Endothelial cell of umbilical vein (primary cell): ENCODE data around the gene TPM4. TPM values are rescaled to one million over a fixed set of nuclear protein-coding genes. Genes with fewer than 3 reads are reported as not detected.

Experiments
- BruUV-seq: library from RNA; stranded (reverse); fragments of 400-500 nt; replicated peaks from 2 replicates; lab custom pipeline; 2021; lab: Mats Ljungman, UMichigan
- CTCF ChIA-PET: fragments of 300-600, 350-600 bp; sonication (Branson Sonifier 250); formaldehyde crosslinking; loops from one replicate; lab custom pipeline; 2021; ENCODE audit warnings: antibody characterized with exemption, inconsistent platforms; lab: Charles Lee
- POLR2A ChIA-PET: fragments of 300-600, 350-600 bp; sonication (Branson Sonifier 250); formaldehyde crosslinking; loops from one replicate; lab custom pipeline; 2021; ENCODE audit warnings: antibody characterized with exemption, inconsistent platforms; lab: Charles Lee
- DNase-seq: peaks from one replicate; pipeline ENCODE4 v3.0.0-alpha.2; 2011; ENCODE audit warnings: low read depth, low spot score
- FAIRE-seq: peaks from 2 replicates; lab custom pipeline; 2011; peaks lifted over from hg19 to GRCh38; lab: Jason Lieb, UNC
- H2AFZ ChIP-seq: 2 replicates; pipeline ENCODE4 v1.6.0; 2012; ENCODE audit warnings: low read depth, low read length, control low read depth, inconsistent platforms
- H3K27ac ChIP-seq: 2 replicates; pipeline ENCODE4 v1.5.1; 2011; ENCODE audit warnings: low read depth, mild to moderate bottlenecking, control low read depth, low read length, moderate library complexity; ENCODE audit not compliant: insufficient read depth
- H3K27me3 ChIP-seq, 2 experiments: 2 replicates each; pipeline versions ENCODE4 v1.6.0 to v1.6.1; 2011; ENCODE audit warnings: low read length in 2 of 2, mixed read lengths in 1 of 2; ENCODE audit not compliant: control insufficient read depth in 2 of 2, insufficient read depth in 2 of 2
- H3K36me3 ChIP-seq, 2 experiments: 2 replicates in 1 of 2; 3 replicates in 1 of 2; pipeline ENCODE4 v1.5.1; 2011; ENCODE audit warnings: low read length in 2 of 2, mild to moderate bottlenecking in 1 of 2, moderate library complexity in 1 of 2; ENCODE audit not compliant: control insufficient read depth in 2 of 2, insufficient read depth in 2 of 2; ENCODE audit errors: extremely low read depth in 1 of 2
- H3K4me1 ChIP-seq: 3 replicates; pipeline ENCODE4 v1.5.1; 2011; ENCODE audit warnings: mild to moderate bottlenecking, low read length; ENCODE audit not compliant: control insufficient read depth, insufficient read depth; ENCODE audit errors: extremely low read depth
- H3K4me2 ChIP-seq: 2 replicates; pipeline ENCODE4 v1.6.1; 2011; ENCODE audit warnings: low read length, control low read depth, mixed read lengths; ENCODE audit not compliant: insufficient read depth
- H3K4me3 ChIP-seq, 3 experiments: fragments of 200-600 bp in 1 of 3; sonication (generic), shearing (Covaris generic) in 1 of 3; replicated peaks in 1 of 3; 2 replicates each; pipeline ENCODE4 v1.5.1; 2011 to 2016; ENCODE audit warnings: control low read depth in 3 of 3, low read length in 3 of 3, mild to moderate bottlenecking in 2 of 3, inconsistent platforms in 1 of 3, low read depth in 1 of 3, moderate library complexity in 1 of 3; ENCODE audit not compliant: insufficient read depth in 1 of 3
- H3K79me2 ChIP-seq: 2 replicates; pipeline ENCODE4 v1.6.0; 2012; ENCODE audit warnings: low read length, inconsistent platforms; ENCODE audit not compliant: control insufficient read depth, insufficient read depth
- H3K9ac ChIP-seq: replicated peaks from 2 replicates; pipeline ENCODE3; 2011; ENCODE audit warnings: low read length, control low read depth; ENCODE audit not compliant: insufficient read depth; ENCODE audit errors: extremely low read depth
- H3K9me1 ChIP-seq: replicated peaks from 3 replicates; pipeline ENCODE4 v1.6.0; 2011; ENCODE audit warnings: mild to moderate bottlenecking, low read length; ENCODE audit not compliant: control insufficient read depth, insufficient read depth; ENCODE audit errors: extremely low read depth
- H3K9me3 ChIP-seq: replicated peaks from 2 replicates; pipeline ENCODE4 v1.5.1; 2012; ENCODE audit warnings: low read length, inconsistent platforms; ENCODE audit not compliant: control insufficient read depth, insufficient read depth
- H4K20me1 ChIP-seq: replicated peaks from 2 replicates; pipeline ENCODE3; 2011; ENCODE audit warnings: mild to moderate bottlenecking, low read length; ENCODE audit not compliant: control insufficient read depth, insufficient read depth; ENCODE audit errors: extremely low read depth
- EZH2 ChIP-seq: IDR thresholded peaks from 2 replicates; pipeline ENCODE4 v1.6.1; 2012; ENCODE audit warnings: borderline replicate concordance, low read depth, mild to moderate bottlenecking, moderate library complexity, low read length, inconsistent platforms; ENCODE audit not compliant: severe bottlenecking
- FOS ChIP-seq: IDR thresholded peaks from 2 replicates; pipeline ENCODE4 v1.6.1; 2011; ENCODE audit warnings: mild to moderate bottlenecking, low read length, moderate library complexity, borderline replicate concordance; ENCODE audit not compliant: insufficient read depth
- GATA2 ChIP-seq: IDR thresholded peaks from 2 replicates; pipeline ENCODE4 v1.7.0; 2011; ENCODE audit warnings: low read depth, mild to moderate bottlenecking, moderate library complexity, mixed read lengths, low read length; ENCODE audit not compliant: insufficient read length, insufficient read depth
- JUN ChIP-seq: IDR thresholded peaks from 2 replicates; pipeline ENCODE4 v1.6.1; 2011; ENCODE audit warnings: borderline replicate concordance, low read depth; ENCODE audit not compliant: insufficient read length, insufficient read depth
- MYC ChIP-seq: IDR thresholded peaks from one replicate; pipeline ENCODE4 v1.6.1; 2011; ENCODE audit warnings: mild to moderate bottlenecking, low read depth, low read length
- POLR2A ChIP-seq: IDR thresholded peaks from 2 replicates; pipeline ENCODE4 v1.6.1; 2012; ENCODE audit warnings: low read depth, mild to moderate bottlenecking, control low read depth, low read length
- POLR2AphosphoS5 ChIP-seq: IDR thresholded peaks from 2 replicates; pipeline ENCODE4 v1.6.1; 2012; ENCODE audit warnings: low read depth, mild to moderate bottlenecking, control low read depth, low read length, moderate library complexity; ENCODE audit not compliant: insufficient read depth
- dilution Hi-C: fragments of 300-500 bp; cut with MboI; formaldehyde crosslinking; loops from one replicate; pipeline ENCODE4 v1.15.0; 2019; ENCODE audit warnings: low sequenced_read_pairs; ENCODE audit not compliant: extremely low pct_ligation_motif_present
- intact Hi-C: fragments of 100-400 bp; cut with micrococcal nuclease; formaldehyde crosslinking; loops from one replicate; pipeline ENCODE4 v1.10.0; 2022
- polyA plus RNA-seq, 4 experiments: library from polyadenylated mRNA; depleted of rRNA in 3 of 4; stranded (reverse) in 3 of 4; unstranded in 1 of 4; fragments of >200 nt; gene quantifications; 2 replicates each; pipeline versions ENCODE4 v1.2.1 to v1.2.3, GENCODE V29; 2011 to 2012; ENCODE audit warnings: missing spikeins in 1 of 4
- total RNA-seq: library from RNA; stranded (reverse); gene quantifications from 2 replicates; pipeline ENCODE4 v1.2.3, GENCODE V29; 2021
- TF ChIP-seq, protein P1 (sequence below), 2 donors: IDR thresholded peaks; 1 replicate in 1 of 2; 2 replicates in 1 of 2; pipeline ENCODE4 v1.5.1; 2011; ENCODE audit warnings: low read length in 2 of 2, mild to moderate bottlenecking in 2 of 2, moderate library complexity in 2 of 2, control low read depth in 1 of 2, inconsistent platforms in 1 of 2, low read depth in 1 of 2; ENCODE audit not compliant: insufficient read depth in 1 of 2; ENCODE audit errors: extremely low read depth in 1 of 2
- TF ChIP-seq, protein P2 (sequence below): IDR thresholded peaks from 2 replicates; pipeline ENCODE4 v1.6.1; 2011; ENCODE audit not compliant: insufficient read depth, insufficient read length

TPM4 gene
- total and polyA plus RNA-seq, 2 donors (not counting 3 experiments of a cell fraction or from before 2014, with no cell fraction given): 430 to 924 TPM

DNA sequence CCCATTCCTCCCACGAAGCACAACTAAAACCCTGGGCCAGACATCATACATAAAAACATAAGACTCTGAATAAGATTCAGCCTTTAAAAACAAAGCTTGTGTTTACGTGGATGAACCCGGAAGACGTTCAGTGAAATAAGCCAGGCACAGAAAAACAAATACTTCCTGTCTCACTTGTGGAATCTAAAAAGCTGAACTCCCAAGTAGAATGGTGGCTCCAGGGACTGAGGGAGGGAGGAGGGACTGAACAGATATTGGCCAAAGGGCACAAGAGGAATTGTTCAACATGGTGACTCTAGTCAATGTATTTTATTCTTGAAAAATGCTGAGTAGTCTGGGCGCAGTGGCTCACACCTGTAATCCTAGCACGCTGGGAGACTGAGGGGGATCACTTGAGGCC lies 35.7 kb upstream of the TPM4 start:
- dilution Hi-C loops: no loop called here
- Histone ChIP-seq H3K4me3 (no peak overlapping the region), H3K9ac (no peak overlapping the region), H3K9me3 (no peaks in the 10 kb centered on the region), H3K27me3 (no peaks in the 10 kb centered on the region), H2AFZ (peak overlapping the region; percentile 56), H3K79me2 (no peaks in the 10 kb centered on the region), H3K36me3 (no peaks in the 10 kb centered on the region), H3K4me2 (peak overlapping the region; percentile 33), H3K9me1 (no peaks in the 10 kb centered on the region), H3K27ac (no peak overlapping the region), H4K20me1 (no peaks in the 10 kb centered on the region), H3K4me1 (peaks cover 12% of the 10 kb centered on the region)
- FAIRE-seq (peak; percentile 85), DNase-seq (peak; percentile 46)
- POLR2A ChIA-PET: no interaction called here
- CTCF ChIA-PET: interaction anchor here (1.2 to 7.3 kb wide), 20 partner anchors 11 to 948 kb away, joined by 4 to 84 read pairs (median 16); partner anchors contain the start of genes FAM32A, RAB8A and TPM4
- intact Hi-C loops: loop anchor here (1.0 to 2.0 kb wide), 6 partner anchors 26 to 343 kb away; partner anchors contain the start of gene RAB8A
- no peak for TF ChIP-seq GATA2
- TF ChIP-seq POLR2AphosphoS5: no peak
- no peak for TF ChIP-seq FOS
- TF ChIP-seq, protein P1, sequence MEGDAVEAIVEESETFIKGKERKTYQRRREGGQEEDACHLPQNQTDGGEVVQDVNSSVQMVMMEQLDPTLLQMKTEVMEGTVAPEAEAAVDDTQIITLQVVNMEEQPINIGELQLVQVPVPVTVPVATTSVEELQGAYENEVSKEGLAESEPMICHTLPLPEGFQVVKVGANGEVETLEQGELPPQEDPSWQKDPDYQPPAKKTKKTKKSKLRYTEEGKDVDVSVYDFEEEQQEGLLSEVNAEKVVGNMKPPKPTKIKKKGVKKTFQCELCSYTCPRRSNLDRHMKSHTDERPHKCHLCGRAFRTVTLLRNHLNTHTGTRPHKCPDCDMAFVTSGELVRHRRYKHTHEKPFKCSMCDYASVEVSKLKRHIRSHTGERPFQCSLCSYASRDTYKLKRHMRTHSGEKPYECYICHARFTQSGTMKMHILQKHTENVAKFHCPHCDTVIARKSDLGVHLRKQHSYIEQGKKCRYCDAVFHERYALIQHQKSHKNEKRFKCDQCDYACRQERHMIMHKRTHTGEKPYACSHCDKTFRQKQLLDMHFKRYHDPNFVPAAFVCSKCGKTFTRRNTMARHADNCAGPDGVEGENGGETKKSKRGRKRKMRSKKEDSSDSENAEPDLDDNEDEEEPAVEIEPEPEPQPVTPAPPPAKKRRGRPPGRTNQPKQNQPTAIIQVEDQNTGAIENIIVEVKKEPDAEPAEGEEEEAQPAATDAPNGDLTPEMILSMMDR (IDR thresholded peaks at IDR 0.05; ENCODE audit: extremely low read depth in 1 of 2, insufficient read depth in 1 of 2, low read depth in 1 of 2, low read length in 2 of 2): no peak
- TF ChIP-seq, protein P2, sequence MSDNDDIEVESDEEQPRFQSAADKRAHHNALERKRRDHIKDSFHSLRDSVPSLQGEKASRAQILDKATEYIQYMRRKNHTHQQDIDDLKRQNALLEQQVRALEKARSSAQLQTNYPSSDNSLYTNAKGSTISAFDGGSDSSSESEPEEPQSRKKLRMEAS: no peak
- TF ChIP-seq MYC: no peak
- no peak for TF ChIP-seq EZH2
- no peak for TF ChIP-seq JUN
- no peak for TF ChIP-seq POLR2A
- no TSS peak for BruUV-seq
